WERI-Rb-1 (cell line): ENCODE data around the gene CHGA.

Source experiments
- DNase-seq: peaks from one replicate; pipeline ENCODE4 v3.0.0-alpha.2; 2020
- H3K27ac ChIP-seq: fragments of 250-450 bp; sonication (Bioruptor Pico); 2 replicates; pipeline ENCODE4 v1.5.1; 2020; ENCODE audit warnings: mild to moderate bottlenecking, moderate library complexity
- H3K27me3 ChIP-seq: fragments of 250-450 bp; sonication (Bioruptor Pico); 2 replicates; pipeline ENCODE4 v1.5.1; 2021; ENCODE audit warnings: mild to moderate bottlenecking, low read depth, moderate library complexity; ENCODE audit not compliant: insufficient read depth, severe bottlenecking
- H3K36me3 ChIP-seq: fragments of 250-450 bp; sonication (Bioruptor Pico); 2 replicates; pipeline ENCODE4 v1.5.1; 2020; ENCODE audit warnings: mild to moderate bottlenecking, moderate library complexity
- H3K4me3 ChIP-seq: 2 replicates; pipeline ENCODE4 v1.5.1; 2011; ENCODE audit warnings: low read depth, mild to moderate bottlenecking, control low read depth, low read length
- H3K9me3 ChIP-seq: fragments of 250-450 bp; sonication (Bioruptor Pico); 2 replicates; pipeline ENCODE4 v1.5.1; 2021; ENCODE audit warnings: mild to moderate bottlenecking, moderate library complexity; ENCODE audit not compliant: severe bottlenecking
- CTCF ChIP-seq: IDR thresholded peaks from 2 replicates; pipeline ENCODE4 v1.5.1; 2011; ENCODE audit warnings: low read depth, mild to moderate bottlenecking, control low read depth, inconsistent platforms, low read length

The CHGA gene

GRCh38 chr14:92951261-92951660, 28.3 kb downstream of the CHGA start:
- Histone ChIP-seq H3K4me3 (no peak overlapping the region), H3K27me3 (no peaks in the 10 kb centered on the region), H3K27ac (no peak overlapping the region), H3K36me3 (no peaks in the 10 kb centered on the region; the same call in none of the 2 replicates), H3K9me3 (no peaks in the 10 kb centered on the region)
- no peak for TF ChIP-seq CTCF
- no peak for DNase-seq

- no peak overlapping the region for H3K4me3 ChIP-seq
- H3K9me3 ChIP-seq: no peaks in the 10 kb centered on the region
- H3K36me3 ChIP-seq: peaks cover 4% of the 10 kb centered on the region
- DNase-seq: peak; percentile 78
- H3K27ac ChIP-seq: peak overlapping the region; percentile 21
- TF ChIP-seq CTCF: peak; percentile 97
- H3K27me3 ChIP-seq: no peaks in the 10 kb centered on the region
Observed at GRCh38 chr14:92951912-92952471, 29.0 kb downstream of the CHGA start.

GRCh38 chr14:92952481-92953298, 29.7 kb downstream of the CHGA start:
- DNase-seq: no peak
- no peak for TF ChIP-seq CTCF

GRCh38 chr14:92953526-92953925, 30.6 kb downstream of the CHGA start:
- Histone ChIP-seq H3K4me3 (no peak overlapping the region), H3K27me3 (no peaks in the 10 kb centered on the region), H3K9me3 (no peaks in the 10 kb centered on the region), H3K36me3 (peaks cover 18% of the 10 kb centered on the region), H3K27ac (no peak overlapping the region)
- DNase-seq: no peak
- TF ChIP-seq CTCF: no peak

More at GRCh38 chr14:92952481-92953298, 29.7 kb downstream of the CHGA start:
- no peak overlapping the region for H3K4me3 ChIP-seq
- peaks cover 11% of the 10 kb centered on the region for H3K36me3 ChIP-seq
- no peak overlapping the region for H3K27ac ChIP-seq
- no peaks in the 10 kb centered on the region for H3K9me3 ChIP-seq
- no peaks in the 10 kb centered on the region for H3K27me3 ChIP-seq

GRCh38 chr14:92954933-92955332, 32.0 kb downstream of the CHGA start:
- H3K27me3 ChIP-seq: no peaks in the 10 kb centered on the region
- H3K9me3 ChIP-seq: no peaks in the 10 kb centered on the region
- H3K4me3 ChIP-seq: no peak overlapping the region
- no peak for TF ChIP-seq CTCF
- H3K36me3 ChIP-seq: peaks cover 19% of the 10 kb centered on the region
- DNase-seq: no peak
- no peak overlapping the region; the same call in 1 of the 2 replicates for H3K27ac ChIP-seq
